HCT116 (cell line): ENCODE data around the gene NALCN. TPM values are rescaled to one million over a fixed set of nuclear protein-coding genes. Genes with fewer than 3 reads are reported as not detected.

Source experiments
- ATAC-seq: fragments of 200-7000 bp; cut with Tn5 transposase; 2 replicates; pipeline ENCODE4 v1.9.1; 2020; ENCODE audit warnings: mild to moderate bottlenecking, moderate library complexity
- BruUV-seq: library from RNA; stranded (reverse); fragments of 400-500 nt; replicated peaks from 2 replicates; lab custom pipeline; 2021; lab: Mats Ljungman, UMichigan
- CTCF ChIA-PET: fragments of 300-600 bp; sonication (Branson Sonifier 250); formaldehyde crosslinking; loops from one replicate; lab custom pipeline; 2021; ENCODE audit warnings: antibody characterized with exemption; lab: Charles Lee
- POLR2A ChIA-PET: fragments of 300-600, 350-600 bp; sonication (Branson Sonifier 250); formaldehyde crosslinking; loops from one replicate; lab custom pipeline; 2021; ENCODE audit warnings: antibody characterized with exemption; lab: Charles Lee
- RAD21 ChIA-PET, 2 experiments: fragments of 300-600 bp; sonication (Branson Sonifier 250); formaldehyde crosslinking; loops; one replicate each; lab custom pipeline; 2023; ENCODE audit warnings: low total read pairs in 2 of 2; ENCODE audit not compliant: uncharacterized antibody in 2 of 2, unreplicated experiment in 2 of 2, low non-redundant PET in 1 of 2; lab: Charles Lee
- DNase-seq: peaks from one replicate; pipeline ENCODE4 v3.0.0-alpha.2; 2010; ENCODE audit warnings: low read depth, low spot score
- H2AFZ ChIP-seq: fragments of 200-600 bp; shearing (Covaris generic), sonication (generic); 2 replicates; pipeline ENCODE4 v1.6.1; 2017; ENCODE audit warnings: low read depth, mixed run types, mixed read lengths, antibody characterized with exemption, low read length; ENCODE audit not compliant: poor library complexity, severe bottlenecking
- H3K27ac ChIP-seq: 2 replicates; pipeline ENCODE4 v1.5.1; 2012; ENCODE audit warnings: low read depth, low read length
- H3K27me3 ChIP-seq: fragments of 200-600 bp; sonication (generic); 2 replicates; pipeline ENCODE4 v1.6.1; 2016; ENCODE audit warnings: mixed run types, low read length, mixed read lengths; ENCODE audit not compliant: insufficient read depth
- H3K36me3 ChIP-seq, 2 experiments: fragments of 200-500 bp in 1 of 2; fragments of 200-600 bp in 1 of 2; sonication (Bioruptor generic) in 1 of 2; sonication (generic) in 1 of 2; 2 replicates each; pipeline versions ENCODE4 v1.5.1 to v1.6.1; 2014 to 2016; ENCODE audit warnings: low read length in 2 of 2, inconsistent platforms in 1 of 2, mixed read lengths in 1 of 2, mixed run types in 1 of 2; ENCODE audit not compliant: insufficient read depth in 2 of 2, control insufficient read depth in 1 of 2
- H3K4me1 ChIP-seq, 2 experiments: fragments of 200-600 bp in 1 of 2; sonication (generic) in 1 of 2; 2 replicates each; pipeline versions ENCODE4 v1.5.1 to v1.6.1; 2012 to 2017; ENCODE audit warnings: low read length in 2 of 2, inconsistent platforms in 1 of 2, mild to moderate bottlenecking in 1 of 2, mixed read lengths in 1 of 2, mixed run types in 1 of 2, moderate library complexity in 1 of 2; ENCODE audit not compliant: insufficient read depth in 2 of 2, control insufficient read depth in 1 of 2
- H3K4me2 ChIP-seq: fragments of 200-600 bp; sonication (generic); 2 replicates; pipeline ENCODE4 v1.6.1; 2017; ENCODE audit warnings: mixed run types, low read length, mixed read lengths
- H3K4me3 ChIP-seq, 2 experiments: fragments of 200-600 bp in 1 of 2; sonication (generic) in 1 of 2; replicated peaks in 1 of 2; 2 replicates each; pipeline ENCODE4 v1.5.1; 2011 to 2016; ENCODE audit warnings: low read length in 2 of 2, control low read depth in 1 of 2, low read depth in 1 of 2, mild to moderate bottlenecking in 1 of 2, mixed read lengths in 1 of 2, mixed run types in 1 of 2
- H3K79me2 ChIP-seq: fragments of 200-600 bp; sonication (generic); 2 replicates; pipeline ENCODE4 v1.6.1; 2017; ENCODE audit warnings: mild to moderate bottlenecking, mixed run types, low read length, moderate library complexity, mixed read lengths; ENCODE audit not compliant: insufficient read depth
- H3K9ac ChIP-seq: fragments of 200-600 bp; sonication (generic); 2 replicates; pipeline ENCODE4 v1.6.1; 2016; ENCODE audit warnings: low read length, mixed read lengths
- H3K9me2 ChIP-seq: fragments of 200-600 bp; sonication (generic), shearing (Covaris generic); 2 replicates; pipeline ENCODE4 v1.6.1; 2017; ENCODE audit warnings: mixed run types, mild to moderate bottlenecking, moderate library complexity; ENCODE audit not compliant: insufficient read depth
- H3K9me3 ChIP-seq, 2 experiments: fragments of 200-500 bp in 1 of 2; fragments of 200-600 bp in 1 of 2; sonication (Bioruptor generic) in 1 of 2; sonication (generic) in 1 of 2; 2 replicates each; pipeline ENCODE4 v1.6.1; 2014 to 2017; ENCODE audit warnings: low read length in 2 of 2, mixed read lengths in 2 of 2, inconsistent platforms in 1 of 2, low read depth in 1 of 2, mild to moderate bottlenecking in 1 of 2, mixed run types in 1 of 2, moderate library complexity in 1 of 2; ENCODE audit not compliant: control insufficient read depth in 1 of 2, insufficient read depth in 1 of 2
- H4K20me1 ChIP-seq: fragments of 200-600 bp; sonication (generic), shearing (Covaris generic); 2 replicates; pipeline ENCODE4 v1.6.1; 2017; ENCODE audit warnings: mixed run types, mild to moderate bottlenecking, moderate library complexity; ENCODE audit not compliant: insufficient read depth
- EGR1 ChIP-seq: IDR thresholded peaks from 2 replicates; pipeline ENCODE4 v1.6.1; 2012; ENCODE audit warnings: low read depth
- EZH2phosphoT487 ChIP-seq: fragments of 200-600 bp; IDR thresholded peaks from 2 replicates; pipeline ENCODE4 v1.6.1; 2018; ENCODE audit warnings: antibody characterized with exemption, borderline replicate concordance
- FOSL1 ChIP-seq: IDR thresholded peaks from 2 replicates; pipeline ENCODE4 v1.6.1; 2012; ENCODE audit warnings: low read depth
- JUND ChIP-seq: IDR thresholded peaks from 2 replicates; pipeline ENCODE4 v1.6.1; 2012
- RAD21 ChIP-seq: IDR thresholded peaks from 2 replicates; pipeline ENCODE4 v1.6.1; 2012; ENCODE audit warnings: low read depth, mild to moderate bottlenecking
- SRF ChIP-seq: IDR thresholded peaks from 2 replicates; pipeline ENCODE4 v1.6.1; 2012; ENCODE audit warnings: low read depth
- TCF7L2 ChIP-seq: IDR thresholded peaks from 2 replicates; pipeline ENCODE4 v1.7.0; 2011; ENCODE audit warnings: borderline replicate concordance, inconsistent platforms; ENCODE audit not compliant: insufficient read depth, insufficient read length; ENCODE audit errors: extremely low read depth
- YY1 ChIP-seq: IDR thresholded peaks from 2 replicates; pipeline ENCODE4 v1.6.1; 2011; ENCODE audit warnings: low read length, low read depth, moderate library complexity, mild to moderate bottlenecking; ENCODE audit not compliant: insufficient replicate concordance; ENCODE audit errors: extremely low read depth
- intact Hi-C: fragments of 100-400 bp; cut with micrococcal nuclease; formaldehyde crosslinking; loops from 2 replicates; pipeline ENCODE4 v1.10.0; 2022
- total RNA-seq: library from RNA; stranded (reverse); gene quantifications from one replicate; pipeline ENCODE4 v1.2.1, GENCODE V29; 2021; ENCODE audit not compliant: unreplicated experiment
- TF ChIP-seq, protein P1 (sequence below): IDR thresholded peaks from 2 replicates; pipeline ENCODE4 v1.6.1; 2012

Gene NALCN
- total RNA-seq, 1 experiment from 2014 or later = not detected

DNA sequence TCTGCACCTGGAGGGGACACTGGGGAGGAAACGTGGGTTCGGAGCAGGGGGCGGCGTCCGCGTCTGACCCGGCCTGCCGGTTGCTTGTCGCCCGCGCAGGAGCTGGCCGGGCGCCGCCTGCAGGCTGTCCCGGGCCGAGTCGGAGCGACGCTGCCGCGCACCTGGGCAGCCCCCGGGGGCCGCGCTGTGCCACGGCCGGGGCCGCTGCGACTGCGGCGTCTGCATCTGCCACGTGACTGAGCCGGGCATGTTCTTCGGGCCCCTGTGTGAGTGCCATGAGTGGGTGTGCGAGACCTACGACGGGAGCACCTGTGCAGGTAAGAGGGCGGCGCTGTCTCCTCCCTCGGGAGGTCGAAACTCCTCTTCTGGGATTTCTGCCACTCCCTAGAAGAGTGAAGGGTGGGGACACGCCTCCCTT, 37.5 kb upstream of the NALCN start:
- H3K9me2 ChIP-seq = no peaks in the 10 kb centered on the region
- H3K4me3 ChIP-seq = no peak overlapping the region
- DNase-seq (no peak), ATAC-seq (no peak)
- no peaks in the 10 kb centered on the region for H3K79me2 ChIP-seq
- H3K4me1 ChIP-seq = peaks cover 18 to 37% of the 10 kb centered on the region in 2 experiments
- H4K20me1 ChIP-seq = no peaks in the 10 kb centered on the region
- H2AFZ ChIP-seq = no peak overlapping the region
- no peak overlapping the region for H3K4me2 ChIP-seq
- peaks cover 0 to 9% of the 10 kb centered on the region in 2 experiments; a peak in 2 of 4 replicates for H3K9me3 ChIP-seq
- no peak for TF ChIP-seq SRF
- TF ChIP-seq TCF7L2 = no peak
- TF ChIP-seq RAD21 = no peak
- TF ChIP-seq YY1 = no peak
- TF ChIP-seq EZH2phosphoT487 = no peak
- TF ChIP-seq FOSL1 = no peak
- no peak for TF ChIP-seq JUND
- TF ChIP-seq, protein P1, sequence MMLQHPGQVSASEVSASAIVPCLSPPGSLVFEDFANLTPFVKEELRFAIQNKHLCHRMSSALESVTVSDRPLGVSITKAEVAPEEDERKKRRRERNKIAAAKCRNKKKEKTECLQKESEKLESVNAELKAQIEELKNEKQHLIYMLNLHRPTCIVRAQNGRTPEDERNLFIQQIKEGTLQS = no peak
- TF ChIP-seq EGR1 = no peak
- intact Hi-C loops = no loop called here
- RAD21 ChIA-PET = no interaction called here
- CTCF ChIA-PET = no interaction called here
- H3K9ac ChIP-seq = no peak overlapping the region
- POLR2A ChIA-PET = no interaction called here
- no peaks in the 10 kb centered on the region for H3K36me3 ChIP-seq
- no TSS peak for BruUV-seq
- no peaks in the 10 kb centered on the region for H3K27me3 ChIP-seq
- H3K27ac ChIP-seq = no peak overlapping the region
